Astrocyte (in vitro differentiated cells and primary cell): ENCODE results near the gene NMNAT3. TPM values are rescaled to one million over a fixed set of nuclear protein-coding genes. Genes with fewer than 3 reads are reported as not detected.

Source experiments
- DNase-seq: peaks from one replicate; pipeline ENCODE4 v3.0.0-alpha.2; 2010; ENCODE audit warnings: low read depth
- FAIRE-seq: peaks from 2 replicates; lab custom pipeline; 2011; peaks lifted over from hg19 to GRCh38; lab: Jason Lieb, UNC
- H2AFZ ChIP-seq: 2 replicates; pipeline ENCODE4 v1.6.0; 2012; ENCODE audit warnings: low read depth, low read length, inconsistent platforms
- H3K27ac ChIP-seq: 2 replicates; pipeline ENCODE4 v1.5.1; 2011; ENCODE audit warnings: low read depth, low read length, inconsistent platforms
- H3K27me3 ChIP-seq: 2 replicates; pipeline ENCODE4 v1.6.0; 2011; ENCODE audit warnings: low read length, inconsistent platforms; ENCODE audit not compliant: insufficient read depth
- H3K36me3 ChIP-seq: 2 replicates; pipeline ENCODE4 v1.5.1; 2011; ENCODE audit warnings: low read length, inconsistent platforms; ENCODE audit not compliant: insufficient read depth
- H3K4me1 ChIP-seq: 2 replicates; pipeline ENCODE4 v1.5.1; 2011; ENCODE audit warnings: low read length, inconsistent platforms; ENCODE audit not compliant: insufficient read depth
- H3K4me2 ChIP-seq: 2 replicates; pipeline ENCODE4 v1.6.0; 2012; ENCODE audit warnings: low read length, inconsistent platforms
- H3K4me3 ChIP-seq: 2 replicates; pipeline ENCODE4 v1.5.1; 2011; ENCODE audit warnings: low read depth, mild to moderate bottlenecking, low read length, inconsistent platforms; ENCODE audit not compliant: insufficient read depth
- H3K79me2 ChIP-seq: 2 replicates; pipeline ENCODE4 v1.6.0; 2012; ENCODE audit warnings: mild to moderate bottlenecking, low read length, inconsistent platforms; ENCODE audit not compliant: insufficient read depth
- H3K9ac ChIP-seq: 2 replicates; pipeline ENCODE4 v1.6.0; 2012; ENCODE audit warnings: mild to moderate bottlenecking, low read length, inconsistent platforms
- H3K9me3 ChIP-seq: 2 replicates; pipeline ENCODE4 v1.5.1; 2012; ENCODE audit warnings: low read depth, mild to moderate bottlenecking, low read length, inconsistent platforms; ENCODE audit not compliant: insufficient read depth
- H4K20me1 ChIP-seq: 2 replicates; pipeline ENCODE4 v1.6.0; 2012; ENCODE audit warnings: low read length, inconsistent platforms; ENCODE audit not compliant: insufficient read depth
- H3K27ac Mint-ChIP-seq: one replicate; pipeline ENCODE4 v1.8.0; 2021; ENCODE audit warnings: mild to moderate bottlenecking, mixed read lengths; ENCODE audit not compliant: unreplicated experiment
- H3K27me3 Mint-ChIP-seq: one replicate; pipeline ENCODE4 v1.8.0; 2021; ENCODE audit warnings: low read depth, mixed read lengths; ENCODE audit not compliant: unreplicated experiment
- H3K36me3 Mint-ChIP-seq: one replicate; pipeline ENCODE4 v1.8.0; 2021; ENCODE audit warnings: low read depth, mixed read lengths; ENCODE audit not compliant: unreplicated experiment
- H3K4me1 Mint-ChIP-seq: one replicate; pipeline ENCODE4 v1.8.0; 2021; ENCODE audit warnings: low read depth, mixed read lengths; ENCODE audit not compliant: unreplicated experiment
- H3K4me3 Mint-ChIP-seq: one replicate; pipeline ENCODE4 v1.8.0; 2021; ENCODE audit warnings: mild to moderate bottlenecking, moderate library complexity, mixed read lengths; ENCODE audit not compliant: unreplicated experiment
- H3K9me3 Mint-ChIP-seq: one replicate; pipeline ENCODE4 v1.8.0; 2021; ENCODE audit warnings: mild to moderate bottlenecking, mixed read lengths; ENCODE audit not compliant: unreplicated experiment
- EZH2 ChIP-seq: IDR thresholded peaks from 2 replicates; pipeline ENCODE4 v1.6.1; 2012; ENCODE audit warnings: mild to moderate bottlenecking, low read length, inconsistent platforms; ENCODE audit not compliant: insufficient read depth
- total RNA-seq: library from RNA; stranded (reverse); gene quantifications from 2 replicates; pipeline ENCODE4 v1.2.1, GENCODE V29; 2021
- TF ChIP-seq, protein P1 (sequence below): IDR thresholded peaks from 2 replicates; pipeline ENCODE4 v1.5.1; 2011; ENCODE audit warnings: low read depth, mild to moderate bottlenecking, inconsistent platforms, low read length, moderate library complexity; ENCODE audit not compliant: insufficient read depth

The NMNAT3 gene
- total RNA-seq, 1 donor from 2014 or later = 1.3 TPM

DNA sequence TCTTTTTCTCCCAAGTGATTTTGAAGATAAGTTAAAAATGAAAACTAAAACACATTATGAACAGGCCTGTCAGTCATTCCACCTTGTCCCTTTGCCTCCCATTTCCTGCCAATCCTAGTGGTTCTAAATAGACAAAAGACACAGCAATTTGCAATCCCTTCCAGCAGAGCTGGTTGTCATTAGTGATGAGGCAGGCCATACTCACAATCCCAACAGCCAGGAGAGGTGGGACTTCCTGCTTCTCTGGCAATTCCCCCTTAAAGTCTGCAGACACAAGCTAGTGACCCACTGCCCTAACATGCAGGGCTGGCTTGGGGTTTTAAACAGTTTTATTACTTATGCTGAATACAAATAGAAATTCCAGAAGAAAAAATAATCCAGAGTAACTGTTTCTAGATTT, 99.9 kb downstream of the NMNAT3 start:
- H3K9me3 ChIP-seq = no peaks in the 10 kb centered on the region
- Mint-ChIP-seq H3K4me3 (no peak overlapping the region), H3K27ac (no peak overlapping the region), H3K36me3 (peaks cover 4% of the 10 kb centered on the region), H3K27me3 (no peaks in the 10 kb centered on the region), H3K4me1 (peaks cover 2% of the 10 kb centered on the region), H3K9me3 (peaks cover 3% of the 10 kb centered on the region)
- no peaks in the 10 kb centered on the region for H3K4me1 ChIP-seq
- H3K4me3 ChIP-seq = no peak overlapping the region
- H3K27me3 ChIP-seq = no peaks in the 10 kb centered on the region
- no peak for FAIRE-seq
- H3K79me2 ChIP-seq = no peaks in the 10 kb centered on the region
- no peak overlapping the region for H3K27ac ChIP-seq
- TF ChIP-seq, protein P1, sequence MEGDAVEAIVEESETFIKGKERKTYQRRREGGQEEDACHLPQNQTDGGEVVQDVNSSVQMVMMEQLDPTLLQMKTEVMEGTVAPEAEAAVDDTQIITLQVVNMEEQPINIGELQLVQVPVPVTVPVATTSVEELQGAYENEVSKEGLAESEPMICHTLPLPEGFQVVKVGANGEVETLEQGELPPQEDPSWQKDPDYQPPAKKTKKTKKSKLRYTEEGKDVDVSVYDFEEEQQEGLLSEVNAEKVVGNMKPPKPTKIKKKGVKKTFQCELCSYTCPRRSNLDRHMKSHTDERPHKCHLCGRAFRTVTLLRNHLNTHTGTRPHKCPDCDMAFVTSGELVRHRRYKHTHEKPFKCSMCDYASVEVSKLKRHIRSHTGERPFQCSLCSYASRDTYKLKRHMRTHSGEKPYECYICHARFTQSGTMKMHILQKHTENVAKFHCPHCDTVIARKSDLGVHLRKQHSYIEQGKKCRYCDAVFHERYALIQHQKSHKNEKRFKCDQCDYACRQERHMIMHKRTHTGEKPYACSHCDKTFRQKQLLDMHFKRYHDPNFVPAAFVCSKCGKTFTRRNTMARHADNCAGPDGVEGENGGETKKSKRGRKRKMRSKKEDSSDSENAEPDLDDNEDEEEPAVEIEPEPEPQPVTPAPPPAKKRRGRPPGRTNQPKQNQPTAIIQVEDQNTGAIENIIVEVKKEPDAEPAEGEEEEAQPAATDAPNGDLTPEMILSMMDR = no peak
- no peak for TF ChIP-seq EZH2
- DNase-seq = no peak
- H2AFZ ChIP-seq = no peak overlapping the region
- H3K9ac ChIP-seq = no peak overlapping the region
- H3K4me2 ChIP-seq = no peak overlapping the region
- no peaks in the 10 kb centered on the region for H3K36me3 ChIP-seq
- H4K20me1 ChIP-seq = no peaks in the 10 kb centered on the region

DNA sequence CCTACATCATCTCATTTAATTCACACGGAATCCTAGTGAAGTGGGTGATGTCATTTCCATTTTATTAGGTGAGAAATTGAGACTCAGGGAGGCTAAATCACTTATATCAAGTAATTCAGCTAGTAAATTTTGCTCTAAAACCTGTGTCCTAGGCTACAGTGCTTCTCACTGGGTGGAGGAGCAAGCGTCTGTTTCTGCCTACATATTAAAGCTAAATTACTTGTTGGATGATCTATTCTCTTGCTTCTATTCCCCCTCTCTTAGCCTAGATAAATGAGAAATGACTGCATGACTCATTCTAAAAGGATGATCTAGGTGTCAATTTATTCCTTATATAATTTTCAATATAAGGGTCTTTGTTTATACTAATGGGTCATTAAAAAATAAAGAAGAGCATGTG, 100.4 kb downstream of the NMNAT3 start:
- no peak overlapping the region for H3K27ac ChIP-seq
- H3K27me3 ChIP-seq = no peaks in the 10 kb centered on the region
- no peak overlapping the region for H3K9ac ChIP-seq
- H3K4me3 Mint-ChIP-seq = no peak overlapping the region
- peaks cover 3% of the 10 kb centered on the region for H3K9me3 Mint-ChIP-seq
- H3K4me3 ChIP-seq = no peak overlapping the region
- no peaks in the 10 kb centered on the region for H3K27me3 Mint-ChIP-seq
- peaks cover 2% of the 10 kb centered on the region for H3K4me1 Mint-ChIP-seq
- H3K36me3 ChIP-seq = no peaks in the 10 kb centered on the region
- H3K36me3 Mint-ChIP-seq = peaks cover 4% of the 10 kb centered on the region
- H3K4me2 ChIP-seq = no peak overlapping the region
- H3K4me1 ChIP-seq = no peaks in the 10 kb centered on the region
- no peaks in the 10 kb centered on the region for H3K79me2 ChIP-seq
- no peak overlapping the region for H2AFZ ChIP-seq
- DNase-seq = no peak
- H4K20me1 ChIP-seq = no peaks in the 10 kb centered on the region
- H3K27ac Mint-ChIP-seq = no peak overlapping the region
- TF ChIP-seq, protein P1 = no peak
- no peak for TF ChIP-seq EZH2
- no peaks in the 10 kb centered on the region for H3K9me3 ChIP-seq
- FAIRE-seq = no peak

DNA sequence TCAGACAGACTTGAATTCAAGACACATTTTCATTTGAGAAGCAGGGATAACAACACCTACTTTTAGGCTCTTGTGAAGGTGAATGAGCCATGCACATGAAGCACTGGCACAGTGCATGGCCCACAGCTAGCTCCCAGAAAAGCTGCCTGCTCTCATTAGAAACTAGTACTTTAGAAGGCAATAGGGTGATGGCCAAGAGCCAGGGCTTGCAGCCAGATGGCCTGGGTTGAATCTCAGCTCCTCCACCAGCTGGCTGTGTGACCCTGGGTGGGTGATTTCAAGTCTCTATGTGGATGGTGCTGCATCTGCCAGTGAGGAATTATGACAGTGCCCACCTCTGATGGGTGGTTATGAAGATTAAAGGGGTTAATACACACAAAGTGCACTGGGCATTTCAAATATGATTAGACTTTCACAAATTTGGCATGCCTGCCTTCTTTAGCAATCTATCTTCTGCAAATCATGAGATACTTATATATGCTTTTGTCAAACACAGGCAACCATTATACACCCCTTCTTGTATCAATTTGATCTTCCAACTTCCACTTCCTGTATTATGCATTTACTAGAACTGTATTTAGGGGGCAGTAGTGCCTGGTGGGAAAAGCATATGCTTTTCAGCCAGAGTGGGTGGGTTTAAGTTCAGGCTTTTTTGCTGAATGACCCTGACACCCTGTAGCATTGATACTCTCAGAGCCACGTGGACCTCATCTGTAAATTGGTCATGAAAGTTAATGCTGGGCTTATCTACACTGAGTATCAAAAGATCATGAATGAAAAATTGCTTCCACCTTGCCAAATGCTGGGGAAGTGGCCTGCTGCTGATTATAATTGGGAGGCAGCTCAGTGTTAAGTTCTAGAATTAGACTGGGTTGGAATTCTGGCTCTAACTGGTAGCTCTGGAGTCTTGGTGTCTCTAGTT, 103.5 kb downstream of the NMNAT3 start:
- no peak for DNase-seq
- Mint-ChIP-seq H3K4me3 (no peak overlapping the region), H3K27ac (no peak overlapping the region), H3K36me3 (peaks cover 12% of the 10 kb centered on the region), H3K4me1 (peaks cover 2% of the 10 kb centered on the region), H3K27me3 (no peaks in the 10 kb centered on the region), H3K9me3 (peaks cover 26% of the 10 kb centered on the region)
- no peaks in the 10 kb centered on the region for H3K79me2 ChIP-seq
- no peaks in the 10 kb centered on the region for H4K20me1 ChIP-seq
- H3K4me3 ChIP-seq = no peak overlapping the region
- H3K27me3 ChIP-seq = no peaks in the 10 kb centered on the region
- no peak overlapping the region for H3K9ac ChIP-seq
- H3K9me3 ChIP-seq = no peaks in the 10 kb centered on the region
- H3K36me3 ChIP-seq = no peaks in the 10 kb centered on the region
- TF ChIP-seq, protein P1 = no peak
- TF ChIP-seq EZH2 = no peak
- H3K27ac ChIP-seq = no peak overlapping the region
- FAIRE-seq = no peak
- H2AFZ ChIP-seq = no peak overlapping the region
- H3K4me2 ChIP-seq = no peak overlapping the region
- H3K4me1 ChIP-seq = no peaks in the 10 kb centered on the region
